HCT116 (cell line): ENCODE measurements around the gene CACNA1C. TPM values are rescaled to one million over a fixed set of nuclear protein-coding genes. Genes with fewer than 3 reads are reported as not detected.

Experiments
- ATAC-seq: fragments of 200-7000 bp; cut with Tn5 transposase; 2 replicates; pipeline ENCODE4 v1.9.1; 2020; ENCODE audit warnings: mild to moderate bottlenecking, moderate library complexity
- BruUV-seq: library from RNA; stranded (reverse); fragments of 400-500 nt; replicated peaks from 2 replicates; lab custom pipeline; 2021; lab: Mats Ljungman, UMichigan
- CTCF ChIA-PET: fragments of 300-600 bp; sonication (Branson Sonifier 250); formaldehyde crosslinking; loops from one replicate; lab custom pipeline; 2021; ENCODE audit warnings: antibody characterized with exemption; lab: Charles Lee
- POLR2A ChIA-PET: fragments of 300-600, 350-600 bp; sonication (Branson Sonifier 250); formaldehyde crosslinking; loops from one replicate; lab custom pipeline; 2021; ENCODE audit warnings: antibody characterized with exemption; lab: Charles Lee
- RAD21 ChIA-PET, 2 experiments: fragments of 300-600 bp; sonication (Branson Sonifier 250); formaldehyde crosslinking; loops; one replicate each; lab custom pipeline; 2023; ENCODE audit warnings: low total read pairs in 2 of 2; ENCODE audit not compliant: uncharacterized antibody in 2 of 2, unreplicated experiment in 2 of 2, low non-redundant PET in 1 of 2; lab: Charles Lee
- DNase-seq: peaks from one replicate; pipeline ENCODE4 v3.0.0-alpha.2; 2010; ENCODE audit warnings: low read depth, low spot score
- H2AFZ ChIP-seq: fragments of 200-600 bp; shearing (Covaris generic), sonication (generic); 2 replicates; pipeline ENCODE4 v1.6.1; 2017; ENCODE audit warnings: low read depth, mixed run types, mixed read lengths, antibody characterized with exemption, low read length; ENCODE audit not compliant: poor library complexity, severe bottlenecking
- H3K27ac ChIP-seq: 2 replicates; pipeline ENCODE4 v1.5.1; 2012; ENCODE audit warnings: low read depth, low read length
- H3K27me3 ChIP-seq: fragments of 200-600 bp; sonication (generic); 2 replicates; pipeline ENCODE4 v1.6.1; 2016; ENCODE audit warnings: mixed run types, low read length, mixed read lengths; ENCODE audit not compliant: insufficient read depth
- H3K36me3 ChIP-seq, 2 experiments: fragments of 200-500 bp in 1 of 2; fragments of 200-600 bp in 1 of 2; sonication (Bioruptor generic) in 1 of 2; sonication (generic) in 1 of 2; 2 replicates each; pipeline versions ENCODE4 v1.5.1 to v1.6.1; 2014 to 2016; ENCODE audit warnings: low read length in 2 of 2, inconsistent platforms in 1 of 2, mixed read lengths in 1 of 2, mixed run types in 1 of 2; ENCODE audit not compliant: insufficient read depth in 2 of 2, control insufficient read depth in 1 of 2
- H3K4me1 ChIP-seq, 2 experiments: fragments of 200-600 bp in 1 of 2; sonication (generic) in 1 of 2; 2 replicates each; pipeline versions ENCODE4 v1.5.1 to v1.6.1; 2012 to 2017; ENCODE audit warnings: low read length in 2 of 2, inconsistent platforms in 1 of 2, mild to moderate bottlenecking in 1 of 2, mixed read lengths in 1 of 2, mixed run types in 1 of 2, moderate library complexity in 1 of 2; ENCODE audit not compliant: insufficient read depth in 2 of 2, control insufficient read depth in 1 of 2
- H3K4me2 ChIP-seq: fragments of 200-600 bp; sonication (generic); 2 replicates; pipeline ENCODE4 v1.6.1; 2017; ENCODE audit warnings: mixed run types, low read length, mixed read lengths
- H3K4me3 ChIP-seq, 2 experiments: fragments of 200-600 bp in 1 of 2; sonication (generic) in 1 of 2; replicated peaks in 1 of 2; 2 replicates each; pipeline ENCODE4 v1.5.1; 2011 to 2016; ENCODE audit warnings: low read length in 2 of 2, control low read depth in 1 of 2, low read depth in 1 of 2, mild to moderate bottlenecking in 1 of 2, mixed read lengths in 1 of 2, mixed run types in 1 of 2
- H3K79me2 ChIP-seq: fragments of 200-600 bp; sonication (generic); 2 replicates; pipeline ENCODE4 v1.6.1; 2017; ENCODE audit warnings: mild to moderate bottlenecking, mixed run types, low read length, moderate library complexity, mixed read lengths; ENCODE audit not compliant: insufficient read depth
- H3K9ac ChIP-seq: fragments of 200-600 bp; sonication (generic); 2 replicates; pipeline ENCODE4 v1.6.1; 2016; ENCODE audit warnings: low read length, mixed read lengths
- H3K9me2 ChIP-seq: fragments of 200-600 bp; sonication (generic), shearing (Covaris generic); 2 replicates; pipeline ENCODE4 v1.6.1; 2017; ENCODE audit warnings: mixed run types, mild to moderate bottlenecking, moderate library complexity; ENCODE audit not compliant: insufficient read depth
- H3K9me3 ChIP-seq, 2 experiments: fragments of 200-500 bp in 1 of 2; fragments of 200-600 bp in 1 of 2; sonication (Bioruptor generic) in 1 of 2; sonication (generic) in 1 of 2; 2 replicates each; pipeline ENCODE4 v1.6.1; 2014 to 2017; ENCODE audit warnings: low read length in 2 of 2, mixed read lengths in 2 of 2, inconsistent platforms in 1 of 2, low read depth in 1 of 2, mild to moderate bottlenecking in 1 of 2, mixed run types in 1 of 2, moderate library complexity in 1 of 2; ENCODE audit not compliant: control insufficient read depth in 1 of 2, insufficient read depth in 1 of 2
- H4K20me1 ChIP-seq: fragments of 200-600 bp; sonication (generic), shearing (Covaris generic); 2 replicates; pipeline ENCODE4 v1.6.1; 2017; ENCODE audit warnings: mixed run types, mild to moderate bottlenecking, moderate library complexity; ENCODE audit not compliant: insufficient read depth
- CBX3 ChIP-seq: IDR thresholded peaks from 2 replicates; pipeline ENCODE4 v1.6.1; 2012; ENCODE audit warnings: low read depth
- EGR1 ChIP-seq: IDR thresholded peaks from 2 replicates; pipeline ENCODE4 v1.6.1; 2012; ENCODE audit warnings: low read depth
- EZH2phosphoT487 ChIP-seq: fragments of 200-600 bp; IDR thresholded peaks from 2 replicates; pipeline ENCODE4 v1.6.1; 2018; ENCODE audit warnings: antibody characterized with exemption, borderline replicate concordance
- JUND ChIP-seq: IDR thresholded peaks from 2 replicates; pipeline ENCODE4 v1.6.1; 2012
- POLR2A ChIP-seq: IDR thresholded peaks from 2 replicates; pipeline ENCODE4 v1.7.0; 2011; ENCODE audit warnings: borderline replicate concordance; ENCODE audit not compliant: insufficient read depth, insufficient read length; ENCODE audit errors: extremely low read depth
- RAD21 ChIP-seq: IDR thresholded peaks from 2 replicates; pipeline ENCODE4 v1.6.1; 2012; ENCODE audit warnings: low read depth, mild to moderate bottlenecking
- REST ChIP-seq: IDR thresholded peaks from 2 replicates; pipeline ENCODE4 v1.6.1; 2012; ENCODE audit warnings: low read depth
- SIN3A ChIP-seq: IDR thresholded peaks from 2 replicates; pipeline ENCODE4 v1.6.1; 2012; ENCODE audit warnings: low read depth
- SP1 ChIP-seq: IDR thresholded peaks from 2 replicates; pipeline ENCODE4 v1.6.1; 2012; ENCODE audit warnings: low read depth
- YY1 ChIP-seq: IDR thresholded peaks from 2 replicates; pipeline ENCODE4 v1.6.1; 2011; ENCODE audit warnings: low read length, low read depth, moderate library complexity, mild to moderate bottlenecking; ENCODE audit not compliant: insufficient replicate concordance; ENCODE audit errors: extremely low read depth
- ZFX ChIP-seq: fragments of 450-650 bp; IDR thresholded peaks from 2 replicates; pipeline ENCODE4 v1.6.1; 2017
- intact Hi-C: fragments of 100-400 bp; cut with micrococcal nuclease; formaldehyde crosslinking; loops from 2 replicates; pipeline ENCODE4 v1.10.0; 2022
- total RNA-seq: library from RNA; stranded (reverse); gene quantifications from one replicate; pipeline ENCODE4 v1.2.1, GENCODE V29; 2021; ENCODE audit not compliant: unreplicated experiment

Gene CACNA1C
- total RNA-seq, 1 experiment from 2014 or later, result 0.05 TPM

- H4K20me1 ChIP-seq, result no peaks in the 10 kb centered on the region
- H3K36me3 ChIP-seq, result no peaks in the 10 kb centered on the region
- ChIA-PET CTCF (no interaction called here), RAD21 (no interaction called here), POLR2A (no interaction called here)
- H2AFZ ChIP-seq, result no peak overlapping the region
- H3K9ac ChIP-seq, result no peak overlapping the region
- no peak for ATAC-seq
- intact Hi-C loops, result no loop called here
- no peaks in the 10 kb centered on the region for H3K27me3 ChIP-seq
- TF ChIP-seq CBX3 (no peak), REST (no peak), EZH2phosphoT487 (no peak), RAD21 (no peak), POLR2A (no peak), JUND (no peak), YY1 (no peak), SIN3A (no peak), SP1 (no peak), EGR1 (no peak), ZFX (no peak)
- no peak overlapping the region for H3K27ac ChIP-seq
- BruUV-seq, result no TSS peak
- no peaks in the 10 kb centered on the region for H3K9me3 ChIP-seq
- no peak overlapping the region for H3K4me2 ChIP-seq
- no peaks in the 10 kb centered on the region for H3K4me1 ChIP-seq
- H3K9me2 ChIP-seq, result no peaks in the 10 kb centered on the region; the same call in 1 of the 2 replicates
- H3K4me3 ChIP-seq, result no peak overlapping the region
- no peaks in the 10 kb centered on the region for H3K79me2 ChIP-seq
- no peak for DNase-seq
These were observed 311.9 kb downstream of the CACNA1C start for GRCh38 chr12:2364631-2365051.
